Astrocyte of the spinal cord (primary cell): ENCODE data around the gene GMFB.

Source experiments
- DNase-seq: peaks from one replicate; pipeline ENCODE4 v3.0.0; 2011; ENCODE audit warnings: low read depth, low spot score
- H3K4me3 ChIP-seq: 2 replicates; pipeline ENCODE4 v1.5.1; 2011; ENCODE audit warnings: low read depth, mild to moderate bottlenecking, low read length, moderate library complexity
- in situ Hi-C: cut with HindIII; loops from 2 replicates; pipeline ENCODE4 v1.10.0; 2017; ENCODE audit warnings: low sequenced_read_pairs
- TF ChIP-seq, protein P1 (sequence below): IDR thresholded peaks from 2 replicates; pipeline ENCODE4 v1.5.1; 2012; ENCODE audit warnings: low read depth, mild to moderate bottlenecking, low read length, inconsistent platforms

Gene GMFB

GRCh38 chr14:54488646-54489317 is at the start of gene GMFB:
TSS of gene GMFB (minus strand) at chr14:54488980. CDS start at chr14:54488927, 53 bp downstream.
- H3K4me3 ChIP-seq = peak within 1 kb of the TSS; percentile 74
- peak; percentile 96 for DNase-seq
- TF ChIP-seq, protein P1, sequence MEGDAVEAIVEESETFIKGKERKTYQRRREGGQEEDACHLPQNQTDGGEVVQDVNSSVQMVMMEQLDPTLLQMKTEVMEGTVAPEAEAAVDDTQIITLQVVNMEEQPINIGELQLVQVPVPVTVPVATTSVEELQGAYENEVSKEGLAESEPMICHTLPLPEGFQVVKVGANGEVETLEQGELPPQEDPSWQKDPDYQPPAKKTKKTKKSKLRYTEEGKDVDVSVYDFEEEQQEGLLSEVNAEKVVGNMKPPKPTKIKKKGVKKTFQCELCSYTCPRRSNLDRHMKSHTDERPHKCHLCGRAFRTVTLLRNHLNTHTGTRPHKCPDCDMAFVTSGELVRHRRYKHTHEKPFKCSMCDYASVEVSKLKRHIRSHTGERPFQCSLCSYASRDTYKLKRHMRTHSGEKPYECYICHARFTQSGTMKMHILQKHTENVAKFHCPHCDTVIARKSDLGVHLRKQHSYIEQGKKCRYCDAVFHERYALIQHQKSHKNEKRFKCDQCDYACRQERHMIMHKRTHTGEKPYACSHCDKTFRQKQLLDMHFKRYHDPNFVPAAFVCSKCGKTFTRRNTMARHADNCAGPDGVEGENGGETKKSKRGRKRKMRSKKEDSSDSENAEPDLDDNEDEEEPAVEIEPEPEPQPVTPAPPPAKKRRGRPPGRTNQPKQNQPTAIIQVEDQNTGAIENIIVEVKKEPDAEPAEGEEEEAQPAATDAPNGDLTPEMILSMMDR = peak; percentile 54
- in situ Hi-C loops = no loop called here

GRCh38 chr14:54538055-54538454 is 49.3 kb upstream of the GMFB start:
- DNase-seq = no peak
- H3K4me3 ChIP-seq = no peak overlapping the region
- in situ Hi-C loops = no loop called here
- TF ChIP-seq, protein P1 = no peak

GRCh38 chr14:54537651-54538050 is 48.9 kb upstream of the GMFB start:
- TF ChIP-seq, protein P1 = no peak
- DNase-seq = no peak
- in situ Hi-C loops = no loop called here
- no peak overlapping the region for H3K4me3 ChIP-seq

DNA sequence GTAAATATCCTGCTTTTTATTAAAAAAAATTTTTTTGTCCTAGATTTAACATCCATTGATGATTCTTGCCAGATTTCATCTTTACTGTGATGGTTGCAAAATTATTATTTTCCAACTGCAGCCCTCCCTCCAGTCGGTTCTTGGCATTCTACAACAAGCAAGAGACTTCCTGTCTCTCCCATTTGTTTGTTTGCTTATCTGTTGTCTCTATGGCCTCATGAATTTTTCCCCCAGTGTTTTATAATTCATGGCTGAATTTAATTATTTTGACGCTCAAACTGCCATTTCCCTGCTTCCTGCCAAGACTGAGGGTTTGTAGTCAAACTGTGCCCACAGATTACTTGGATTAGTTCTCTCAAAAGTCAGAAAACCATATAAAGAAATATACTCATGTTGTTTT is 46.9 kb upstream of the GMFB start:
- in situ Hi-C loops = no loop called here
- TF ChIP-seq, protein P1 = no peak
- H3K4me3 ChIP-seq = no peak overlapping the region
- DNase-seq = no peak

DNA sequence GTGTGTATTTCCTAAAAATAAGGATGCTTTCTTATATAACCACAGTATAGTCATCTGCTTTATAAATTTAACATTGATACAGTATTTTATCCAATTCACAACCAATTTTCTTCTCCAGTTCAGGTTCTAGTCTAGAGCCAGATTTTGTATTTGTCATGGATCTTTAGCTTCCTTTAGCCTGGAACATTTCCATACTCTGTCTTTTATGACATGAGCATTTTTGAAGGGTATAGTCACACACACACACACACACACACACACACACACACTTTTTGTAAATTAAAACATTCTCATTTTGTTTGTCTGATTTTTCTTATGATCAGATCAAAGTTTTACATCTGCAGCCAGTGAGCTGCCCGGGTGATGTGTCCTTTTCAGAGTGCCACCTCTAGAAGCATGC is 46.3 kb upstream of the GMFB start:
- TF ChIP-seq, protein P1 = no peak
- in situ Hi-C loops = no loop called here
- H3K4me3 ChIP-seq = no peak overlapping the region
- DNase-seq = peak; percentile 1

DNA sequence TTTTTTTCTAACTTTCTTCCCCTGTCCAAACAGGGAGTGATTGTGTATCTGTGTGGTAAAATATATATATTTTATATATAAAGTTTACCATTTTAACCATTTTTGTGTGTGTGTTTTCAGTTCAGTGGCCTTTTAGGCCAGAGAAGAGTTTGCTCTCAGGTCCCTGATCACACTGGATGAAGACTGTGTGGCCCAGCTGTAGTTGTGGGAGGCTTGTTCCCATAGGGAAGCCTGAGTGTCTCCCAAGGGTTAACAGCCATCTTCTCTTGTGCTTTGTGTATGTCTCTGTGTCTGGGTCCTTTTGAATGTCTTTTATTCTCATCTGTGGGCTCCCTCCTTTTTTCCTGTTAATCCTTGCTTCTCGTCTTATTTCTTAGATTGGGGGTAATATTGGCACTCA is 44.3 kb upstream of the GMFB start:
- no peak for DNase-seq
- no peak overlapping the region for H3K4me3 ChIP-seq
- TF ChIP-seq, protein P1 = no peak
- in situ Hi-C loops = no loop called here
